NCI-H446 treated with DMSO at 0.1 percent for 48 hours (cell line): ENCODE results near the gene FYN.

ENCODE experiments used
- DNase-seq: peaks from one replicate; lab custom pipeline; 2025; lab: John Stamatoyannopoulos, UW

FYN gene

DNA sequence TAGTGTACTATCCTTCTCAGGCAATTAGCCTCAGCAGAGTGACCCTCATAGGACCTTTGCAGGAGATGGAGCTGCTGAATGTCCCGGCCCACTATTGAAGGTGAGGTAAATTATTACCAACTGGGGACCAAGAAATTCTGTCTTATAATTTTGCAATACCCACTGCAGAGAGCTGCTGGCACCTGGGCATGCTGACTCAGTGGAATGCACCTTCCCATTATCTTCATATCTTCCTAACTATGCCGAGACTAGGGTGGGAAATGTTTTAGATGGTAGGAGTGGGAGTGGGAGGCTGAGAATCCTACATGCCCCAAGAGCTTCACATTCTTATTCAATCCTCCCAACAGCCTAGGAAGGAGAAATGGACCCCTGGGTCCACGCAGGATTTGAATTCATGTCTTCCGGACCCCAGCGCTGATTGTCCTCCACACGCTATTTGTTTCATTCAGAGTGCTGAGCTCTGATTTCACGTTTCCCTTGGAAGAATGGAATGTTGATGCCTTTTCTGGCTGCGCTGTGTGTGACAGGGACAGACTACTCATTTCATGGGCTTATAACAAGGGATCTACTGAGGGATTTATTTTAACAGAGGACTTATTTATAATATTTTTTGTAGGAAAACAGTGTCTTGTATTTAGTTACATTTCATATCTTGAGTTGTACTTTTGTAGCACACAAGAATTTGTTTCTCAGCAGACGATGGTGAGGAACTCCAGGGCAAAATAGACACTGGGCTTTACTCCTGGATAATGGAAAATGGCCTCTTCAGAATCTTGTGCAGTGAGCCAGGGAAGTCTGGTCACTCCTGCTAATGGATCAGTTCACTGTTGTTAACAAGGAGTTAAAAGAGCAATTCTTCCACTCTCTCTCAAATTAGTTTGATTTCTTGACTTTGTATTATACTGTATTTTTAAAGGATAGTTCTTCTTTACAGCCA is 66.4 kb downstream of the FYN start:
- DNase-seq = no peak

DNA sequence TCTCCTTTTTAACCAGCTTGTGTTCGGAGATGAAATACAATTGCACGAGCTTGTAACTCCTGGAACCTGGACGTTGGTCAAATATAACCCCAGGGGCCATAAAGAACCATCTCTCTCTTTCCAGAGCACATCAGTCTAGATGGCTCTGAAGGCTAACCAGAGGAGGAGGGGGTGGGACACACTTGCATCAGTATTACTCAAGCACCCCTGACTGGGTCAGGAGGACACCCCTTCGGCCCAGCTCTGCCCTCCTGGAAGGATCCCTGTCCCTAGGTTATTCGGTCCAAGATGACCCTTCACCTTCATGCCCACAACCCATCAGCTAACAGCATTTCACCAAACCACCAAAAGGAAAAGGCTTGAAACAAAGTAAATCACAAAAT is 67.1 kb downstream of the FYN start:
- no peak for DNase-seq

DNA sequence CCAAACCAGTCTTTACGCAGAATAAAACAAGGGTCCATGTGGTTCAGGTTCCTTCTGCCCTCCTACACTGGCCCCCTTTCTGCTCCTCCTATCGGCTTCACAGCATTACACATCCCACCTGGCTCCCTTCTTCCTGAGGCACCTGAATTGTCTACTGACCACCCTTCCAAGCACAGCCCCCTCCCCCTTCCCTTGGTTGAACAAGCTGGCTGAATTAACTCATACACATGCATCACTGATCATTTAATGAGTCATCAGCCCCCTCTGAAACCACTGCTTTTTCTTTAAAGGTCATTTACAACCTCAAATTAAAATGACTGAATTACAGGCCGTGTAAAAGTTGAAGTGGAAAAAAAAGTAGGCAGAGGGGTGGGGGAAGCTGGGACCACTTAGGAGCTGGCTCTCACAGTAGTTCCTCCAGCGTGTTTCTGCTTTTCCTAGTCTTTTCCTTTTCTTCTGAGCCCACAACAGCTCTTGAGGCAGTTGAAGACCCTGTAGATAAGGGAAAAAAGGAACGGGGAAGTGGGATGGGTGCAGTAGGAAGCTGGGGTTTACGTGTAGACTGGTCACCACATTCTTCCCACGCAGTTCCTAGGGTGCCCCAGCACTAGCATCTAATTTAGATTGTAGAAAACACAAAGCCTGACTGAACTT is 67.6 kb downstream of the FYN start:
- DNase-seq = peak; percentile 48

DNA sequence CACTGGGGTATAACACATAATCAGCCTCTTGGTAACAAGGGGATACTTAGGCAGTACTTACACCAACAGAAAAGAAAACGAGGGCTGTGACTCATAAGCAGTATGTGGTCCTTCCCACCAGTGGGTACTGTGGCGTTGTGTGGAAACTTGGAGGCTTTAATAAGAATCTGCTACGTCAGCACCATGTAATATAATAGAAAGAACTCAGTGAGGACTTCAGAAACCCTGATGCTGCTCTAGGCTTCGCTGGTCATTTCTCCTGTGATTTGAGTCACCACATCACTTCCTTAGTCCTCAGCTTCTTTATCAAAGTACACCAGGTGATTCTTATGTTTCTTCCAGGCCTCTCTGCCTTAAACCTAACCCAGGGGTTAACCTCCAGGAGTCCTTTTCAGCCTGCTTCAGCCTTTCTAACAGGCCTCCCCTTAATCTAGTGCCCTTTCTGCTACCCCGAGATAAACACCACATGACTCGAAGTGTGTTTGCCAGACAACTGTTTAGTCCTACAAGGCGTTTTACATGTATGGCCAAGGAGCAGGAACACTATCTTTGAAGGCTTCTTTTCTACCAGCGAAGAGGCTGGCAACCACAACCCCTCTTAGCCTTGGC is 68.5 kb downstream of the FYN start:
- DNase-seq = no peak

DNA sequence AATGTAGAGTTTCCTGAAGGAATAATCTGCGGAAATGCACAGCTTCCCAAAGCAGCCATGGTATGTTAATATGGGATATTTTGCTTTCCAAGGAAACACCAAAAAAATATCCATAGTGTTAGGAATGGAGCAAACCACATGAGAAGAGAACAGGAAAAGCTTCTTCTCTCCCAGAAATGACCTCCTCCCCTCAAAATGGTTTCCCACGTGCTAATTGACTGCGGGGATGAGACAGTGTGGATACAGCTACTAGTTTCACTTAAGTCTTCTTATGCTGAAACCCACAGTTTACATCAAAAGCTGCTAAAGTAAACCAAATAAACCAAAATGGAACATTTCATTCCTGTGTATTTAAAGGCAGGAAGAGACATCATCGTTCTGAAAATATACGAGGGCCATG is 69.4 kb downstream of the FYN start:
- DNase-seq = no peak

DNA sequence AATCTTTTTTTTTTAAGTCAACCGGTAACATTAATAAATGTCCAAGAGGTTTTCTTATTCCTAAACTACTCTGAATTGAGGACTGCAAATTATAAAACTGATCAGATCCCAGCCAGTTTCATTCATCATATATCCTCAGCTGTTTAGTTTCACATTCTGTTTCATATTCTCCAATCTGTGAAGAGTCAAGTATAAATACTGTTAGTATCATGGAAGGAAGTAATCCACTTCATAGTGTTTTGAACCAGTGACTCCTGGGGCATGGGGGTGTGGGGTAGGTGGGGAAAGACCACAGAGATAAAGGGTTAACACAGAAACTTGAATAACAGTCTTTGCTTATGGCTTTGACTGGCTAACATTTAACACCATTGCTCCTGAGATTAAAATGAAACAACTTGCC is 69.9 kb downstream of the FYN start:
- no peak for DNase-seq

DNA sequence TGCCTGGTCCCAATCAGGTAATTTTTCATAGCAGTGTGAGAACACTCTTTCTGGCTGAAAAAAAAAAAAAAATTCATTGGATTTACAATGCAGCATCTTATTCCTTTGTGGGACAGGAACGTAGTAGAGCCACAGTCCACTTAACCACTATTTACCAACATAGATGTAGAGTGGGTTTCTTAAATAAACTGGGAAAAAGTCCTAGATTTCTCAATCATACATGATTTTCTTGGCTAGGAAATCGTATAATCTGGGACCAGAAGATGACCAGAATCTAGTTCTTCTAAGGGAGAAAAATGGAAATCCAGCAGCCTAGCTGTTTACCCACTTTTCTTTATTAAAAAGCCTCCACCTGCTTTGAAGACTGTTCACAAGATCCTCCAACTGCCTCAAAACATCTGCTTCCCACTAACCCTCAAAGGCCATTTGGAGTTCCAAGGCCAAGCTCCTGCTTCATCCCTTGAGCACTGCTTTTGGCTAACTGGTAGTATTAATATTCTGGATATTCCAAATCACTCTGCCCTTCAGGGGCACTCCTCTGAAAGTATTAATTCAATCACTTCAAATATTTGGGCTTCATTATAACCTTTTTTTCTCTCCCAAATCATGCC is 70.4 kb downstream of the FYN start:
- no peak for DNase-seq

DNA sequence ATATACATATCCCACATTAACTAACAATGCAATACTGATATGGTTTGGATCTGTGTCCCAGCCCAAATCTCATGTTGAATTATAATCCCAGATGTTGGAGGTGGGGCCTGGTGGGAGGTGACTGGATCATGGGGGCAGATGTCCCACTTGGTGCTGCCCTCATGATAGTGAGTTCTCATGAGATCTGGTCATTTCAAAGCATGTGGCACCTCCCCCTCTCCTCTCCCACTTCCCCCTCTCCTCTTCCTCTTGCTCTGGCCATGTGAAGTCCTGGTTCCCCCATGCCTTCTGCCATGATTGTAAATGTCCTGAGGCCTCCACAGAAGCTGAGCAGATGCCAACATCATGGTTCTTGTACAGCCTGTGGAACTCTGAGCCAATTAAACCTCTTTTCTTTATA is 71.2 kb downstream of the FYN start:
- DNase-seq = no peak

DNA sequence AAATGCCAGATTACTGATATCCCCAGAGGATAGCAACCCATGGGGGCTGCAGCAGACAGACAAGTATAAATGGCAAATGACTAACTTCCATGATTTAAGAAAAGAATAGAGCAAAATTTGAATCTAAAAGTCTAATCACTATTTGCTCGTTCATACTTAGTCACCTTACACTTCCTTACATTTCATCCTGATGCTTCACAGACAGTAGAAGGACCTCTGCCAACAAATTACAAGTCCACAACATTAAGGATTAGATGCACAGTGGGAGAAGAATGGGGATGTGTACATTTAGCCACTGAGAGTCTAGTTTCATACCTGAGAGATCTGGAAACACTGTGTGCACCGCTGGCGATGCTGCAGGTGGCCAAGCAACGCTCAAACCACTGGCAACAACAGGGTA is 72.4 kb downstream of the FYN start:
- DNase-seq = no peak

DNA sequence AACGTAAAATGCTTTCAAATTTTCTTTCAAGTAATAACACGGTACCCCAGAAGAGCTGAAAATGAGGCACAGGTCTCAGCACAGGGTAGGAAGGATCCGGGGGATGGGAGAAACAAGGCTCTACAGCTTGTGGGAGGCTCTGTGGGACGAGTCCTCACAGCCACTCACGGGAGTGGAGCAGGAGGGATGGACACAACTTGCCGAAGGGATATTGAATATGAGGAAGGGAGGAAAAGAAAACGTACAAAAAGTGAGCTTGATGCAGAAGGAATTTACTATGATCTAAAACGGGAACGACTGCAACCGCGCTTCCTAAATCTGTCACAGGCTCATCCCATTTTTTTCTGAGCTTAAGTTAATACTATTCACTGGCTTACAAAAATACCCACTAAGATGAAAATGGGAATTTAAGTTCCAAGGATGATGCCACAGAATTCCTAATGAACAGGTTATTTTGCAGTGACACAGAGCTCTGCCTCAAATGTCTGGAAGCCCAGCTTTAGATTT is 72.9 kb downstream of the FYN start:
- DNase-seq = no peak

DNA sequence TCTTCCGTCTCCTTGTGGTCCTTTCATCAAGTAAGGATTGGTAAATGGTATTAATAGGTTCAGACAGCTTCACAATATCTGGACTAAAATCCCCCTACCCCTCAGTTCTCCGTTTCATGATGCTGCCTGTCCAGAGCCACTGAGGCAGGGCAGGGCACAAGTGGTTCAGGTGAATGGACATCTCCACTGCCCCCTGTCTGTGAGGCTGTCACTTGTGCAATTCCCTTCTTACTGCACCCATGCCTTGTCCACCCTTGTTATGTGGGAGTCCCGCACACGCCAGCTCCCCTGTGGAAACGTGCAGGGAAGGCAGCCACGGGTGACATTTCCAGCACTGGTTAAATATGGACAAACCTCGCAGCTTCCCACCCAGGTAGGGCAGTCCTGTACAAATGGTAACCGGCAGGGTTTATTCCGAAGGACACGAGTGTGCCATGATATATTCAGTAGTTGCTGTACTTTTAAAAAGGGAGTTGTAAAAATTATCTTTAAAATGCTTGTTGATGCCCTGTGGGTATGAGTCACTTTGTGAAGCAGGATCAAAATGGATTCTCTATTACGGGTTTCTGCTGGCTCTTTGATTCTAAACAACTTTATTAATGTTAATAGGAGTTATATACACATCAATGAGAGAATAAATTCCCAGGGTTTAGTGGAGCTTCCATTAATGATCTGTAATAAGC is 73.5 kb downstream of the FYN start:
- no peak for DNase-seq

DNA sequence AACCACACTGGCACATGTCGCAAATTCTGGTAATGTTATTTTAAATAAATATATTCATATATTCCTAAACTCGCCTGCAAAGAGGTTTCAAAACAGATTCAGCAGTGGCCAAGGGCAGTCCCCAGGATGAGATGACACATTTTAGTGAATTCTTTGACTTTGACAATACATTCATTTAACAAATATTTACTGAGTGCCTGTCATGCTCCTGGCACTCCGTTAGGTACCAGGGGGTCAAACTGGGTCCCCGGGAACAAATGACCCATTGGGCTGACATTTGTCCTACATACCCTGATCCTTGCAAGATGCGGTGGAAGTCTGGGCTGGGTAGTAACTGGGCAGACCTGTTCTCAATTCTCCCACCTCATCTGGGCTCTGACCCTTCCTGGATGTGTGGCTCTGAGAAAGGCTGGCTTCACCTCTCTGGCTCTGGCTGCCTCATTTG is 74.9 kb downstream of the FYN start:
- no peak for DNase-seq

DNA sequence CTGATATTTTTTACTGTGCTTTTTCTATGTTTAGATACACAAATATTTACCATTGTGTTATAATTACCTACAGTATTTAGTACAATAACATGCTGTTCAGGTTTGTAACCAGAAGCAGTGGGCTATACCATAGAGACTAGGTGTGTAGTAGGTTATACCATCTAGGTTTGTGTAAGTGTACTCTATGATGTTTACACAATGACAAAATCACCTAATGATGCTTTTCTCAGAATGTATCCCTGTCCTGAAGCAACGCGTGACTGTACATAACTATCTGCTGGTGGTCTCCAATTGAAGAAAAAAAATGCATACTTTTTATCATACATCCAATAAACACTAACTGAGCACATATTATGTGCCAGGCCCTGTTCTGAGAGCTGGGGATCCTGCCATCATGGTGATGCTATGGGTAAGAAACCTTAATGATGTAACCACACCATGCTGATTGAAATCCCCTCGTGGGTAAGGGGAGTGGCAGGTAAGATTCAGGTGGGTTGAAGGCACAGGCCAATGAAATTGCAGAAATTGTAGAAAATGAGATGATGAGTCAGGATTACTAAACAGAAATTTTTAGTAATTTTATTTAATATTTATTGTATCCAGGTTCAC is 76.8 kb downstream of the FYN start:
- no peak for DNase-seq

DNA sequence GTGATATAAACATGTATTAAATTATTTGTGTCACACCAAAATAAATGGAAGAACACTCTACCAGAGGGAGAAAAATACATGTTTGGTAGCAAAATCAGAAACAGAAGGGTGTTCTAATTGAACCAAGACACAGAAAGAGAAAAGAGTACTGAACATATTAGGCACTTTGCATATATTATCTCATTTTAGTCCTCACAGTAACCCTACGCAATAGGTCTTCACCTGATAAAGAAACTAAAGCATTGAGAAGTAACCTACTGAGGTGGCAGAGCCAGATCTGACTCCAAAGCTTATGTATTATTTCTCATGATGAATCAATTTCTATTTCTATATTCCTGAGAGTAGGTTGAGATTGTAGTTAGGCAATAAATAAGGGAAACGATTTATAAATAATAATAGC is 77.7 kb downstream of the FYN start:
- DNase-seq = no peak

DNA sequence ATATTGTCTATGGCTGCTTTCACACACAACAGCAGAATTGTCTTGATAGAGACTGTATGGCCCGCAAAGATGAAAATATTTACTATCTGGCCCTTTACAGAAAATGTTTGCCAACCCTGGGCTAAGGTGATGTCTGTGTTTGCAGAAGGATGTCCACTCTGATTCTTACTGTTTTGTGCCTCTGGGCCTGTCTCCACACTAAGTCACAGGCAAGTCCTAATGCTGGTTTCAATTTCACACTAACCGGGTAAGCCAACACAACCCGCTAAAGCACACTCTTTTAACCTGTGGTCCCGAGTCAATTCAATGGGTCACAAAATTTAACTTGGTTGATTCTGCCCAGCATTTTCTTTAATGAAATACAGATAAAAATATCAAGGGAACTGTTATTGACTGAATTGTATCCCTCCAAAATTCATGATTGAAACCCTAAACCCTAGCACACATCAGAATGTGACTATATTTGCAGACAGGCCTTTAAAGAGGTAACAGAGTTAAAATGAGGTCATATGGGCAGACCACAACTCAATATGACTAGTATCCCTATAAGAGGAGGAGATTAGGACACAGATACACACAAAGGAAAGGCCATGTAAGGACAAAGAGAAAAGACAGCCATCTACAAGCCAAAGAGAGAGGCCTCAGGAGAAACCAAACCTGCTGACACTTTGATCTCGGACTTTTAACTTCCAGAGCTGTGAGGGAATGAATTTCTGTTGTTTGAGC is 78.4 kb downstream of the FYN start:
- no peak for DNase-seq

DNA sequence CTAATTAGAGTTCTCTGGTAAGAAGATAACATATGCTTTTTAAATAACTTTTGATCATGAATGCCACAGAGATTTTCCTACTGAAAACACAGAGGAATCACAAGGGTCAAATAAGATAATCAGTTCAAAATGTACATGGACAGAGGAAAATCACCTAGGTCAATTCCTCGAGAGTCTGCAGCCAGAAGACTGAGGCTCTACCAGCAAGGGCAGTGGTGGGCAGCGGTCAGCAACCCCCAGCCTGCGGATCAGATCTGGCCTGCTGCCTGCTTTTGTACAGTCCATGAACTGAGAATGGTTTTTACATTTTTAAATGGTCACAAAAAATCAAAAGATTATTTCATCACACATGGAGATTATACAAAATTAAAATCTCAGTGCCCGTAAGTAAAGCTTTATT is 79.0 kb downstream of the FYN start:
- no peak for DNase-seq

DNA sequence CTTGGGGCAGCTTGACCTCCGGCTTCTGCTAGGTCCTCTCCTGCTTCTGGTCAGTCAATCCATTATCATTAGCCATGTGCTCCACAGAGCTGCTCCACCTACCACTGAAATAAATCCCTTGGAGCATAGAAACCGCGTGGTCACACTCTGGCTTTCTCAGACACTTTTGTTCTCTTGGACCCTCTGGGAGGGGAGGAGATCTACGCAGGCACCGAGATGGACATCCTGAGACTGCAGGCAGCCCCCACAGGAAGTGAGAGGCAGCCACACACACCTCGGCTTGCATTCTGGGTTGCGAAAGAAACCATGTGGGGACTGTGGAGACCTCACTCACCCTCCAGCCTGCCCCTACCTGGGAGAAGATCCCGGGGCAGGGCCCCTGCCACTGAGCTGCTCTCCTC is 79.5 kb downstream of the FYN start:
- no peak for DNase-seq

DNA sequence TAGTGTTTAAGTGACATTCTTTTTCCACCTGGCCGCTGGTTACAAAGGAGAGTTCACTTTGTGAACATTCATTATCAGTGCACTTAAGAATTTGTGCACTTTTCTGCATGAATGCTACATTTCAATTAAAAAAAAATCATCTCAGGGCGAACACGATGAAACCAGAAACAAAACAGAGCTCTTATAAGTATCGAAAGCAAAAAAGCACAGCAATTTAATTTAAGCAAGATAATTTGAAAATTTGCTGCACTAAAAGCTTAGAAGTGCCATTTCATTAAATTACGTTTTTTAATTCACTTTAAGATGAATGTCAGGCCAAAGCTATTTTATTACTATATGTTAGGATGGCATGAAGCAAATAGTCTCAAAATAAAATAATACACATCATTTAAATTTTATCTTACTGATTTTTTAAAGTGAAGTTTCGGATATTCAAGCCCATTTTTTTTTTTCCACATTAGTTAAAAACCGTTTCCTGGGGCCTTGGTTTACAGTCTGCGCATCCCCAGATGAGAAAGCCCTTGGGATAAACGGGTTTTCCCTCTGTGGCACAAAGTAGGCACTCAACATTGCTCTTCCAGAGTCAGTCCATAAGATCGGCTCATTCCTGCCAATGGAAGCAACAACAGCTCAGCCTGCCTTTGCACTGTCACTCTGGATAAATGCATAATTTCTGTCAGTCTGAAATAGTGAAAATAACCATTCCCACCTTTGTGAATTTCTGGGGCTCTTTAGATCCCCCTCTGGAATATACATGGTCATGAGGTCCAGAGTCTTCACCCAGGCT is 80.1 kb downstream of the FYN start:
- no peak for DNase-seq

DNA sequence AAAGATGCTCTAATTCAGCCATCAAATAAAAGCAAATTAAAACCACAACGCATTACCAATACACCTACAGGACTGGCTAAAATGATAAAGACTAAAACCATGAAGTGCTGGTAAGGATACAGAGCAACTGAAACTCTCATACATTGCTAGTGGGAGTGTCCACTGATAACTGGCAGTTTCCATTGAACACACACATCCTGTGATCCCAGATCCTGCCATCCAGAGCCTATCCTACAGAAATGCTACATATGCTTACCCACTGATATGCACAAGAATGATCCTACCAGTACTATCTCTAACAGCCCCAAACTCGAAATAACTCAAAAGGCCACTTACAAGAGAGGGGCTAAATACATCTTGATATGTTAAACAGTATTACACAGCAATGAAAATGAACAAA is 81.0 kb downstream of the FYN start:
- no peak for DNase-seq

DNA sequence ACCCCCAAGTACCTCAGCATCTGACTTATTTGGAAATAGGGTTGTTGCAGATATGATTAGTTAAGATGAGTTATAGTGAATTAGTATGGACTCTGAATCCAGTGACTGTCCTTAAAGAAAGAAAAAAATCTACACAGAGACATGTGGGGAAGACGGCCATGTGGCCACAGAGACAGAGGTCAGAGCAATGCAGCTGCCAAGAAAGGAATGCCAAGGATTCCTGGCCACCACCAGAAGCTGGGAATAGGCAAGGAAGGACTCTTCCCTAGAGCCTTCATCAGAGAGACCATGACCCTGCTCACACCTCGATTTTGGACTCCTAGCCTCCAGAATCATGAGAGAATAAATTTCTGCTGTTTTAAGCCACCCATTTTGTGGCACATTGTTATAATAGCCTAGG is 81.8 kb downstream of the FYN start:
- no peak for DNase-seq
